ENCODE results near the gene PGS1.

Gene PGS1

GRCh38 chr17:78431692-78431958, 53.2 kb downstream of the PGS1 start:
- no peaks in the 10 kb centered on the region for H3K36me3 ChIP-seq (ENCODE audit: control insufficient read depth, insufficient read depth, low read length)
- H3K9ac ChIP-seq (ENCODE audit: low read length), result no peak overlapping the region
- H3K27me3 ChIP-seq (ENCODE audit: control insufficient read depth, insufficient read depth, low read length), result peaks cover 4% of the 10 kb centered on the region
- no peak overlapping the region for H3K4me3 ChIP-seq (ENCODE audit: low read length)
- no peaks in the 10 kb centered on the region for H3K4me1 ChIP-seq (ENCODE audit: control insufficient read depth, insufficient read depth, low read length)
- no peaks in the 10 kb centered on the region for H3K9me3 ChIP-seq (ENCODE audit: control insufficient read depth, low read length)

- H3K9ac ChIP-seq (ENCODE audit: low read length), result no peak overlapping the region
- H3K36me3 ChIP-seq (ENCODE audit: control insufficient read depth, insufficient read depth, low read length), result no peaks in the 10 kb centered on the region
- no peaks in the 10 kb centered on the region for H3K9me3 ChIP-seq (ENCODE audit: control insufficient read depth, low read length)
- no peak overlapping the region for H3K4me3 ChIP-seq (ENCODE audit: low read length)
- H3K4me1 ChIP-seq (ENCODE audit: control insufficient read depth, insufficient read depth, low read length), result no peaks in the 10 kb centered on the region
- peaks cover 11% of the 10 kb centered on the region for H3K27me3 ChIP-seq (ENCODE audit: control insufficient read depth, insufficient read depth, low read length)
These were observed 54.0 kb downstream of the PGS1 start for GRCh38 chr17:78432226-78433012.

GRCh38 chr17:78433013-78433727, 54.7 kb downstream of the PGS1 start:
- Histone ChIP-seq H3K4me3 (ENCODE audit: low read length) (no peak overlapping the region), H3K9ac (ENCODE audit: low read length) (no peak overlapping the region), H3K36me3 (ENCODE audit: control insufficient read depth, insufficient read depth, low read length) (no peaks in the 10 kb centered on the region), H3K4me1 (ENCODE audit: control insufficient read depth, insufficient read depth, low read length) (no peaks in the 10 kb centered on the region), H3K27me3 (ENCODE audit: control insufficient read depth, insufficient read depth, low read length) (peaks cover 11% of the 10 kb centered on the region), H3K9me3 (ENCODE audit: control insufficient read depth, low read length) (no peaks in the 10 kb centered on the region)

- no peak overlapping the region for H3K9ac ChIP-seq (ENCODE audit: low read length)
- H3K36me3 ChIP-seq (ENCODE audit: control insufficient read depth, insufficient read depth, low read length), result no peaks in the 10 kb centered on the region
These were observed 55.4 kb downstream of the PGS1 start for GRCh38 chr17:78433780-78434335.

GRCh38 chr17:78434455-78435329, 56.2 kb downstream of the PGS1 start:
- Histone ChIP-seq H3K4me1 (ENCODE audit: control insufficient read depth, insufficient read depth, low read length) (no peaks in the 10 kb centered on the region), H3K4me3 (ENCODE audit: low read length) (no peak overlapping the region), H3K36me3 (ENCODE audit: control insufficient read depth, insufficient read depth, low read length) (no peaks in the 10 kb centered on the region), H3K27me3 (ENCODE audit: control insufficient read depth, insufficient read depth, low read length) (peaks cover 11% of the 10 kb centered on the region), H3K9me3 (ENCODE audit: control insufficient read depth, low read length) (no peaks in the 10 kb centered on the region), H3K9ac (ENCODE audit: low read length) (no peak overlapping the region)

More at GRCh38 chr17:78433780-78434335, 55.4 kb downstream of the PGS1 start:
- Histone ChIP-seq H3K9me3 (ENCODE audit: control insufficient read depth, low read length) (no peaks in the 10 kb centered on the region), H3K27me3 (ENCODE audit: control insufficient read depth, insufficient read depth, low read length) (peaks cover 11% of the 10 kb centered on the region), H3K4me3 (ENCODE audit: low read length) (no peak overlapping the region), H3K4me1 (ENCODE audit: control insufficient read depth, insufficient read depth, low read length) (no peaks in the 10 kb centered on the region)

GRCh38 chr17:78435330-78436005, 57.0 kb downstream of the PGS1 start:
- no peaks in the 10 kb centered on the region for H3K4me1 ChIP-seq (ENCODE audit: control insufficient read depth, insufficient read depth, low read length)
- H3K27me3 ChIP-seq (ENCODE audit: control insufficient read depth, insufficient read depth, low read length), result peaks cover 11% of the 10 kb centered on the region
- no peaks in the 10 kb centered on the region for H3K9me3 ChIP-seq (ENCODE audit: control insufficient read depth, low read length)
- H3K9ac ChIP-seq (ENCODE audit: low read length), result no peak overlapping the region
- no peaks in the 10 kb centered on the region for H3K36me3 ChIP-seq (ENCODE audit: control insufficient read depth, insufficient read depth, low read length)
- H3K4me3 ChIP-seq (ENCODE audit: low read length), result no peak overlapping the region

- Histone ChIP-seq H3K9ac (ENCODE audit: low read length) (no peak overlapping the region), H3K4me1 (ENCODE audit: control insufficient read depth, insufficient read depth, low read length) (no peaks in the 10 kb centered on the region), H3K27me3 (ENCODE audit: control insufficient read depth, insufficient read depth, low read length) (peaks cover 11% of the 10 kb centered on the region)
These were observed 59.2 kb downstream of the PGS1 start for GRCh38 chr17:78437508-78438169.

GRCh38 chr17:78438271-78438691, 59.8 kb downstream of the PGS1 start:
- Histone ChIP-seq H3K4me3 (ENCODE audit: low read length) (no peak overlapping the region), H3K27me3 (ENCODE audit: control insufficient read depth, insufficient read depth, low read length) (peaks cover 14% of the 10 kb centered on the region), H3K4me1 (ENCODE audit: control insufficient read depth, insufficient read depth, low read length) (no peaks in the 10 kb centered on the region), H3K9ac (ENCODE audit: low read length) (no peak overlapping the region), H3K9me3 (ENCODE audit: control insufficient read depth, low read length) (no peaks in the 10 kb centered on the region), H3K36me3 (ENCODE audit: control insufficient read depth, insufficient read depth, low read length) (no peaks in the 10 kb centered on the region)

More at GRCh38 chr17:78437508-78438169, 59.2 kb downstream of the PGS1 start:
- no peaks in the 10 kb centered on the region for H3K36me3 ChIP-seq (ENCODE audit: control insufficient read depth, insufficient read depth, low read length)
- H3K4me3 ChIP-seq (ENCODE audit: low read length), result no peak overlapping the region
- H3K9me3 ChIP-seq (ENCODE audit: control insufficient read depth, low read length), result no peaks in the 10 kb centered on the region

- Histone ChIP-seq H3K4me3 (ENCODE audit: low read length) (no peak overlapping the region), H3K9me3 (ENCODE audit: control insufficient read depth, low read length) (no peaks in the 10 kb centered on the region), H3K27me3 (ENCODE audit: control insufficient read depth, insufficient read depth, low read length) (peaks cover 14% of the 10 kb centered on the region), H3K36me3 (ENCODE audit: control insufficient read depth, insufficient read depth, low read length) (no peaks in the 10 kb centered on the region), H3K9ac (ENCODE audit: low read length) (no peak overlapping the region), H3K4me1 (ENCODE audit: control insufficient read depth, insufficient read depth, low read length) (no peaks in the 10 kb centered on the region)
These were observed 60.4 kb downstream of the PGS1 start for GRCh38 chr17:78438694-78439325.

- Histone ChIP-seq H3K4me3 (ENCODE audit: low read length) (no peak overlapping the region), H3K4me1 (ENCODE audit: control insufficient read depth, insufficient read depth, low read length) (no peaks in the 10 kb centered on the region), H3K9ac (ENCODE audit: low read length) (no peak overlapping the region), H3K27me3 (ENCODE audit: control insufficient read depth, insufficient read depth, low read length) (peaks cover 13% of the 10 kb centered on the region), H3K9me3 (ENCODE audit: control insufficient read depth, low read length) (no peaks in the 10 kb centered on the region), H3K36me3 (ENCODE audit: control insufficient read depth, insufficient read depth, low read length) (no peaks in the 10 kb centered on the region)
These were observed 63.0 kb downstream of the PGS1 start for GRCh38 chr17:78441271-78441971.

Data from mucosa of stomach (tissue), 1 donor.